H9 (cell line): ENCODE data around the gene FITM2. TPM values are rescaled to one million over a fixed set of nuclear protein-coding genes. Genes with fewer than 3 reads are reported as not detected.

Experiments
- DNase-seq: peaks from one replicate; pipeline ENCODE4 v3.0.0-alpha.2; 2017
- H2AFZ ChIP-seq: one replicate; pipeline ENCODE4 v1.6.1; 2013; ENCODE audit warnings: mild to moderate bottlenecking, low read length, control low read depth, moderate library complexity
- H2AK5ac ChIP-seq: 2 replicates; pipeline ENCODE4 v1.6.1; 2013; ENCODE audit warnings: low read length, control low read depth, mixed read lengths; ENCODE audit not compliant: insufficient read length
- H2BK120ac ChIP-seq: one replicate; pipeline ENCODE4 v1.6.1; 2013; ENCODE audit warnings: low read depth, mild to moderate bottlenecking, low read length, control low read depth, inconsistent platforms; ENCODE audit not compliant: poor library complexity, severe bottlenecking
- H2BK12ac ChIP-seq: 2 replicates; pipeline ENCODE4 v1.6.1; 2013; ENCODE audit warnings: low read length, control low read depth, mixed read lengths, low read depth; ENCODE audit not compliant: insufficient read length
- H2BK15ac ChIP-seq: 2 replicates; pipeline ENCODE4 v1.6.1; 2013; ENCODE audit warnings: low read depth, low read length, control low read depth
- H2BK20ac ChIP-seq: one replicate; pipeline ENCODE4 v1.6.1; 2013; ENCODE audit warnings: low read depth, mild to moderate bottlenecking, low read length, control low read depth, inconsistent platforms; ENCODE audit not compliant: poor library complexity, severe bottlenecking
- H2BK5ac ChIP-seq: 2 replicates; pipeline ENCODE4 v1.6.1; 2013; ENCODE audit warnings: low read length, control low read depth, mixed read lengths; ENCODE audit not compliant: insufficient read length
- H3K14ac ChIP-seq: 2 replicates; pipeline ENCODE4 v1.6.1; 2013; ENCODE audit warnings: low read length, control low read depth; ENCODE audit not compliant: insufficient read depth
- H3K18ac ChIP-seq: 2 replicates; pipeline ENCODE4 v1.6.1; 2013; ENCODE audit warnings: low read depth, mild to moderate bottlenecking, mixed read lengths, low read length, control low read depth; ENCODE audit not compliant: insufficient read length
- H3K23ac ChIP-seq: 2 replicates; pipeline ENCODE4 v1.6.1; 2013; ENCODE audit warnings: low read length, control low read depth, mixed read lengths, low read depth; ENCODE audit not compliant: insufficient read length
- H3K23me2 ChIP-seq: 2 replicates; pipeline ENCODE4 v1.6.1; 2013; ENCODE audit warnings: low read depth, mild to moderate bottlenecking, mixed read lengths, low read length, control low read depth; ENCODE audit not compliant: insufficient read length, poor library complexity, severe bottlenecking
- H3K27ac ChIP-seq: 2 replicates; pipeline ENCODE4 v1.5.1; 2013; ENCODE audit warnings: low read length, control low read depth, mixed read lengths, low read depth; ENCODE audit not compliant: insufficient read length
- H3K27me3 ChIP-seq: 2 replicates; pipeline ENCODE4 v1.6.1; 2013; ENCODE audit warnings: low read length, control low read depth, inconsistent platforms; ENCODE audit not compliant: insufficient read depth
- H3K4ac ChIP-seq: 2 replicates; pipeline ENCODE4 v1.6.1; 2013; ENCODE audit warnings: low read depth, mild to moderate bottlenecking, control low read depth, inconsistent platforms, low read length, moderate library complexity
- H3K4me1 ChIP-seq: 2 replicates; pipeline ENCODE4 v1.6.1; 2013; ENCODE audit warnings: low read length, control low read depth, inconsistent platforms; ENCODE audit not compliant: insufficient read depth
- H3K4me2 ChIP-seq: 2 replicates; pipeline ENCODE4 v1.6.1; 2013; ENCODE audit warnings: low read length, control low read depth, mixed read lengths; ENCODE audit not compliant: insufficient read length, insufficient read depth
- H3K56ac ChIP-seq: 2 replicates; pipeline ENCODE4 v1.6.1; 2013; ENCODE audit warnings: low read depth, mild to moderate bottlenecking, mixed read lengths, low read length, control low read depth; ENCODE audit not compliant: insufficient read length
- H3K79me1 ChIP-seq: 2 replicates; pipeline ENCODE4 v1.6.1; 2013; ENCODE audit warnings: low read depth, mild to moderate bottlenecking, moderate library complexity, low read length, control low read depth, inconsistent platforms; ENCODE audit not compliant: insufficient read depth, poor library complexity, severe bottlenecking
- H3K79me2 ChIP-seq: 2 replicates; pipeline ENCODE4 v1.6.1; 2013; ENCODE audit warnings: low read length, control low read depth, inconsistent platforms; ENCODE audit not compliant: insufficient read depth
- H3K9ac ChIP-seq: 2 replicates; pipeline ENCODE4 v1.6.1; 2013; ENCODE audit warnings: low read length, control low read depth, mixed read lengths; ENCODE audit not compliant: insufficient read length; ENCODE audit errors: extremely low read depth
- H3K9me3 ChIP-seq: one replicate; pipeline ENCODE4 v1.6.1; 2013; ENCODE audit warnings: low read depth, low read length, inconsistent platforms; ENCODE audit not compliant: control insufficient read depth
- H3T11ph ChIP-seq: one replicate; pipeline ENCODE4 v1.6.1; 2013; ENCODE audit warnings: mild to moderate bottlenecking, low read length, control low read depth, inconsistent platforms
- H4K20me1 ChIP-seq: one replicate; pipeline ENCODE4 v1.6.1; 2013; ENCODE audit not compliant: control insufficient read depth, insufficient read length, insufficient read depth
- H4K5ac ChIP-seq: 2 replicates; pipeline ENCODE4 v1.6.1; 2013; ENCODE audit warnings: low read depth, mild to moderate bottlenecking, mixed read lengths, low read length, control low read depth; ENCODE audit not compliant: insufficient read length
- H4K8ac ChIP-seq: replicated peaks from 2 replicates; pipeline ENCODE4 v1.6.1; 2013; ENCODE audit warnings: low read length, control low read depth, mixed read lengths, low read depth; ENCODE audit not compliant: insufficient read length
- H4K91ac ChIP-seq: 2 replicates; pipeline ENCODE4 v1.6.1; 2013; ENCODE audit warnings: low read depth, mild to moderate bottlenecking, moderate library complexity, mixed read lengths, low read length, control low read depth; ENCODE audit not compliant: insufficient read length
- H3K27ac Mint-ChIP-seq, 3 experiments: 2 replicates in 2 of 3; 3 replicates in 1 of 3; pipeline ENCODE4 v1.8.0; 2020 to 2021; ENCODE audit warnings: mixed read lengths in 3 of 3, mild to moderate bottlenecking in 1 of 3, moderate library complexity in 1 of 3
- H3K27me3 Mint-ChIP-seq: 2 replicates; pipeline ENCODE4 v1.8.0; 2021; ENCODE audit warnings: low read depth, mild to moderate bottlenecking, moderate library complexity, mixed read lengths
- H3K36me3 Mint-ChIP-seq, 3 experiments: 2 replicates in 2 of 3; 3 replicates in 1 of 3; pipeline ENCODE4 v1.8.0; 2020 to 2021; ENCODE audit warnings: low read depth in 3 of 3, mixed read lengths in 3 of 3; ENCODE audit not compliant: insufficient read depth in 1 of 3
- H3K4me1 Mint-ChIP-seq, 2 experiments: 2 replicates each; pipeline ENCODE4 v1.8.0; 2020; ENCODE audit warnings: mixed read lengths in 2 of 2
- H3K4me3 Mint-ChIP-seq, 2 experiments: 2 replicates in 1 of 2; 3 replicates in 1 of 2; pipeline ENCODE4 v1.8.0; 2020 to 2021; ENCODE audit warnings: mild to moderate bottlenecking in 2 of 2, mixed read lengths in 2 of 2, moderate library complexity in 1 of 2
- H3K9me3 Mint-ChIP-seq, 2 experiments: 2 replicates in 1 of 2; 3 replicates in 1 of 2; pipeline ENCODE4 v1.8.0; 2020; ENCODE audit warnings: mild to moderate bottlenecking in 2 of 2, mixed read lengths in 2 of 2, moderate library complexity in 1 of 2
- WGBS: extraction: QIAGEN DNeasy Blood & Tissue Kit; methylation state at CpG from one replicate; pipeline ENCODE4 v1.1.7; 2013; ENCODE audit warnings: missing lambda C conversion rate, low lambda C conversion rate, mixed read lengths; ENCODE audit not compliant: insufficient read length; ENCODE audit errors: extremely low coverage; 5-methylcytosine and 5-hydroxymethylcytosine counted together
- total RNA-seq: library from RNA; stranded (reverse); gene quantifications from 2 replicates; pipeline ENCODE4 v1.2.1, GENCODE V29; 2021
- TF ChIP-seq, protein P1 (sequence below): fragments of 200-600 bp; sonication (generic); conservative IDR thresholded peaks from 3 replicates; pipeline ENCODE4 v1.8.0; 2021; ENCODE audit warnings: antibody characterized with exemption, mild to moderate bottlenecking

FITM2 gene
- total RNA-seq, 1 experiment from 2014 or later, result 1.7 TPM

DNA sequence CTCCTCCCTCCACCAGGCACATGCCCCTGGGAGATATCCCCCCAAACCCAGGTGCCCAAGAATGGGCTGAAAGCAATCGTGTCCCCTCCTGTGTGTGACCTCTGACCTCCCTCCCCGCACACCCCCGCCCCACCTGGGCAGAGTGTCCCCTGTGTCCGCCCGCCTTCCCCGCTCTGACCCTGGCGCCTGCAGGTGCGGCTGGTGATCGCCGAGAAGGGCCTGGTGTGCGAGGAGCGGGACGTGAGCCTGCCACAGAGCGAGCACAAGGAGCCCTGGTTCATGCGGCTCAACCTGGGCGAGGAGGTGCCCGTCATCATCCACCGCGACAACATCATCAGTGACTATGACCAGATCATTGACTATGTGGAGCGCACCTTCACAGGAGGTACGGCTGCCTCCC, 54.0 kb downstream of the FITM2 start:
- H3K36me3 Mint-ChIP-seq, result no peaks in the 10 kb centered on the region
- Histone ChIP-seq H3K9me3 (no peaks in the 10 kb centered on the region), H2BK15ac (no peak overlapping the region), H4K8ac (no peak overlapping the region), H3K14ac (no peak overlapping the region), H3K79me1 (no peaks in the 10 kb centered on the region), H3K23ac (no peak overlapping the region), H3K9ac (no peak overlapping the region), H2BK120ac (no peak overlapping the region), H2AK5ac (no peak overlapping the region), H3K79me2 (no peaks in the 10 kb centered on the region), H2BK20ac (no peak overlapping the region), H3K27me3 (no peaks in the 10 kb centered on the region), H2BK12ac (no peak overlapping the region), H3K4me1 (no peaks in the 10 kb centered on the region), H2AFZ (no peak overlapping the region), H4K91ac (no peak overlapping the region), H3K4ac (no peak overlapping the region), H3K4me2 (no peak overlapping the region), H3K18ac (no peak overlapping the region), H4K5ac (no peak overlapping the region), H3K27ac (no peak overlapping the region), H3T11ph (no peak overlapping the region), H3K56ac (no peak overlapping the region), H3K23me2 (no peaks in the 10 kb centered on the region), H2BK5ac (no peak overlapping the region), H4K20me1 (no peaks in the 10 kb centered on the region)
- H3K4me1 Mint-ChIP-seq, result peaks cover 15 to 19% of the 10 kb centered on the region in 2 experiments
- TF ChIP-seq, protein P1, sequence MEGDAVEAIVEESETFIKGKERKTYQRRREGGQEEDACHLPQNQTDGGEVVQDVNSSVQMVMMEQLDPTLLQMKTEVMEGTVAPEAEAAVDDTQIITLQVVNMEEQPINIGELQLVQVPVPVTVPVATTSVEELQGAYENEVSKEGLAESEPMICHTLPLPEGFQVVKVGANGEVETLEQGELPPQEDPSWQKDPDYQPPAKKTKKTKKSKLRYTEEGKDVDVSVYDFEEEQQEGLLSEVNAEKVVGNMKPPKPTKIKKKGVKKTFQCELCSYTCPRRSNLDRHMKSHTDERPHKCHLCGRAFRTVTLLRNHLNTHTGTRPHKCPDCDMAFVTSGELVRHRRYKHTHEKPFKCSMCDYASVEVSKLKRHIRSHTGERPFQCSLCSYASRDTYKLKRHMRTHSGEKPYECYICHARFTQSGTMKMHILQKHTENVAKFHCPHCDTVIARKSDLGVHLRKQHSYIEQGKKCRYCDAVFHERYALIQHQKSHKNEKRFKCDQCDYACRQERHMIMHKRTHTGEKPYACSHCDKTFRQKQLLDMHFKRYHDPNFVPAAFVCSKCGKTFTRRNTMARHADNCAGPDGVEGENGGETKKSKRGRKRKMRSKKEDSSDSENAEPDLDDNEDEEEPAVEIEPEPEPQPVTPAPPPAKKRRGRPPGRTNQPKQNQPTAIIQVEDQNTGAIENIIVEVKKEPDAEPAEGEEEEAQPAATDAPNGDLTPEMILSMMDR, result no peak
- H3K4me3 Mint-ChIP-seq, result no peak overlapping the region
- DNase-seq, result no peak
- WGBS, result no CpG with 5 or more reads among the region's 21 CpGs
- no peaks in the 10 kb centered on the region for H3K9me3 Mint-ChIP-seq
- peak overlapping the region in 1 of 3 experiments; percentile 60; a peak in 1 of 7 replicates for H3K27ac Mint-ChIP-seq
- H3K27me3 Mint-ChIP-seq, result no peaks in the 10 kb centered on the region; the same call in 1 of the 2 replicates
